SK-N-SH (cell line): ENCODE data around the gene ASAP2. TPM values are rescaled to one million over a fixed set of nuclear protein-coding genes. Genes with fewer than 3 reads are reported as not detected.

Experiments used
- CTCF ChIA-PET: fragments of 300-600, 350-600 bp; formaldehyde crosslinking; extraction: SDS; loops from one replicate; lab custom pipeline; 2021; lab: Yijun Ruan, JAX
- POLR2A ChIA-PET: fragments of 350-600 bp; sonication (Branson Sonifier 250); formaldehyde crosslinking; extraction: SDS; loops from one replicate; lab custom pipeline; 2020; ENCODE audit warnings: antibody characterized with exemption, inconsistent platforms; lab: Yijun Ruan, JAX
- DNase-seq: peaks from one replicate; pipeline ENCODE4 v3.0.0; 2012
- H2AFZ ChIP-seq: fragments of 200-600 bp; sonication (generic); 2 replicates; pipeline ENCODE4 v1.8.1; 2016; ENCODE audit warnings: antibody characterized with exemption, mild to moderate bottlenecking, low read depth
- H3F3A ChIP-seq: fragments of 200-600 bp; sonication (generic); replicated peaks from 2 replicates; pipeline ENCODE3; 2016; ENCODE audit warnings: antibody characterized with exemption, mild to moderate bottlenecking; ENCODE audit not compliant: insufficient read depth
- H3K27ac ChIP-seq, 2 experiments: fragments of 200-500 bp in 1 of 2; fragments of 200-600 bp in 1 of 2; sonication (Bioruptor generic) in 1 of 2; sonication (generic), shearing (Covaris generic) in 1 of 2; 2 replicates each; pipeline versions ENCODE4 v1.5.1 to v1.6.1; 2014 to 2016; ENCODE audit warnings: low read depth in 2 of 2, inconsistent platforms in 1 of 2, low read length in 1 of 2, mild to moderate bottlenecking in 1 of 2, mixed read lengths in 1 of 2
- H3K27me3 ChIP-seq: fragments of 200-600 bp; sonication (generic), shearing (Covaris generic); 2 replicates; pipeline ENCODE4 v1.6.1; 2016; ENCODE audit warnings: mixed run types; ENCODE audit not compliant: insufficient read depth
- H3K36me3 ChIP-seq, 2 experiments: fragments of 200-500 bp in 1 of 2; fragments of 200-600 bp in 1 of 2; sonication (Bioruptor generic) in 1 of 2; sonication (generic) in 1 of 2; replicated peaks in 1 of 2; 2 replicates each; pipeline versions ENCODE3 to v1.5.1; 2014 to 2016; ENCODE audit warnings: low read length in 1 of 2, mild to moderate bottlenecking in 1 of 2; ENCODE audit not compliant: insufficient read depth in 2 of 2, control insufficient read depth in 1 of 2
- H3K4me1 ChIP-seq, 2 experiments: fragments of 200-500 bp in 1 of 2; fragments of 200-600 bp in 1 of 2; sonication (Bioruptor generic) in 1 of 2; sonication (generic), shearing (Covaris generic) in 1 of 2; 2 replicates each; pipeline versions ENCODE4 v1.5.1 to v1.6.1; 2014 to 2016; ENCODE audit warnings: low read depth in 1 of 2, low read length in 1 of 2, mixed run types in 1 of 2; ENCODE audit not compliant: insufficient read depth in 2 of 2, control insufficient read depth in 1 of 2
- H3K4me2 ChIP-seq: fragments of 200-600 bp; sonication (generic), shearing (Covaris generic); 2 replicates; pipeline ENCODE4 v1.6.1; 2017; ENCODE audit warnings: mixed run types
- H3K4me3 ChIP-seq, 2 experiments: fragments of 200-500 bp in 1 of 2; fragments of 200-600 bp in 1 of 2; sonication (Bioruptor generic) in 1 of 2; sonication (generic), shearing (Covaris generic) in 1 of 2; 2 replicates each; pipeline versions ENCODE4 v1.5.1 to v1.8.1; 2014 to 2016; ENCODE audit warnings: low read depth in 2 of 2, inconsistent platforms in 1 of 2, low read length in 1 of 2, mild to moderate bottlenecking in 1 of 2, mixed read lengths in 1 of 2, moderate library complexity in 1 of 2
- H3K79me2 ChIP-seq: fragments of 200-600 bp; sonication (generic); 2 replicates; pipeline ENCODE4 v1.8.1; 2017; ENCODE audit warnings: mild to moderate bottlenecking; ENCODE audit not compliant: insufficient read depth
- H3K9ac ChIP-seq: fragments of 200-600 bp; sonication (generic); 2 replicates; pipeline ENCODE4 v1.6.1; 2017; ENCODE audit warnings: mixed run types
- H3K9me2 ChIP-seq: fragments of 200-600 bp; sonication (generic); 2 replicates; pipeline ENCODE4 v1.6.1; 2017; ENCODE audit warnings: mixed run types
- H3K9me3 ChIP-seq: fragments of 200-600 bp; sonication (generic); 2 replicates; pipeline ENCODE4 v1.6.1; 2017; ENCODE audit warnings: mixed run types, mild to moderate bottlenecking, moderate library complexity
- H4K20me1 ChIP-seq: fragments of 200-600 bp; sonication (generic); 2 replicates; pipeline ENCODE4 v1.6.1; 2017; ENCODE audit warnings: mild to moderate bottlenecking, mixed run types; ENCODE audit not compliant: insufficient read depth
- CTCF ChIP-seq: fragments of 200-600 bp; sonication (generic); IDR thresholded peaks from 2 replicates; pipeline ENCODE4 v1.6.1; 2017; ENCODE audit warnings: antibody characterized with exemption, mild to moderate bottlenecking, moderate library complexity
- FOXJ3 ChIP-seq: sonication (generic); formaldehyde crosslinking; IDR thresholded peaks from 2 replicates; pipeline ENCODE4 v1.5.1; 2020; ENCODE audit warnings: mild to moderate bottlenecking, missing genetic modification reagents
- FOXM1 ChIP-seq: IDR thresholded peaks from 2 replicates; pipeline ENCODE4 v1.4.0; 2012; ENCODE audit warnings: low read depth, mild to moderate bottlenecking
- NFIC ChIP-seq: IDR thresholded peaks from 2 replicates; pipeline ENCODE4 v1.4.0; 2012; ENCODE audit warnings: borderline replicate concordance
- PBX3 ChIP-seq: IDR thresholded peaks from 2 replicates; pipeline ENCODE4; 2012
- RFX5 ChIP-seq: IDR thresholded peaks from 2 replicates; pipeline ENCODE4 v1.6.1; 2012; ENCODE audit warnings: mild to moderate bottlenecking, improper control_type of control experiment, low read length
- RXRA ChIP-seq: IDR thresholded peaks from 2 replicates; pipeline ENCODE4 v1.4.0; 2012; ENCODE audit warnings: low read depth, mild to moderate bottlenecking, borderline replicate concordance
- SIN3A ChIP-seq: IDR thresholded peaks from 2 replicates; pipeline ENCODE4 v1.6.1; 2012; ENCODE audit warnings: low read depth, mild to moderate bottlenecking, low read length, moderate library complexity, borderline replicate concordance
- ZBTB33 ChIP-seq: IDR thresholded peaks from 2 replicates; pipeline ENCODE4 v1.4.0; 2012; ENCODE audit warnings: low read depth, borderline replicate concordance
- WGBS: methylation state at CpG from one replicate; pipeline ENCODE4 v1.1.6; 2017; ENCODE audit warnings: low lambda C conversion rate; 5-methylcytosine and 5-hydroxymethylcytosine counted together
- polyA plus RNA-seq, 3 experiments: library from polyadenylated mRNA; depleted of rRNA; stranded (reverse); fragments of >200 nt; gene quantifications; 2 replicates each; pipeline ENCODE4 v1.2.3, GENCODE V29; 2012

ASAP2 gene
- polyA plus RNA-seq, 1 of the 3 experiments (the other 2 are of a cell fraction), result 37.9 TPM

GRCh38 chr2:9344434-9344833, 137.8 kb downstream of the ASAP2 start (continued):
- TF ChIP-seq PBX3, result no peak

- no peaks in the 10 kb centered on the region for H3K27me3 ChIP-seq
- no peaks in the 10 kb centered on the region for H3F3A ChIP-seq
- H3K4me3 ChIP-seq, result no peak overlapping the region
- 98% methylated on average over 7 of the region's 7 CpGs for WGBS
- no peaks in the 10 kb centered on the region; a peak in 1 of 4 replicates for H3K4me1 ChIP-seq
- CTCF ChIA-PET, result interaction anchor here (0.9 to 3.5 kb wide), 3 partner anchors 14 to 206 kb away, joined by 5 to 9 read pairs (median 5); no protein-coding TSS in a partner anchor
- no peak overlapping the region for H3K9ac ChIP-seq
- H2AFZ ChIP-seq, result no peak overlapping the region
- H3K9me3 ChIP-seq, result no peaks in the 10 kb centered on the region
- no peak overlapping the region for H3K4me2 ChIP-seq
- no peak for TF ChIP-seq FOXM1
- no peak for TF ChIP-seq SIN3A
- peaks cover 70 to 89% of the 10 kb centered on the region in 2 experiments for H3K36me3 ChIP-seq
- peaks cover 10% of the 10 kb centered on the region; the same call in 1 of the 2 replicates for H3K79me2 ChIP-seq
- H4K20me1 ChIP-seq, result no peaks in the 10 kb centered on the region
- peak overlapping the region in 1 of 2 experiments; percentile 29; a peak in 1 of 4 replicates for H3K27ac ChIP-seq
- no peaks in the 10 kb centered on the region for H3K9me2 ChIP-seq
- no peak for DNase-seq
- POLR2A ChIA-PET, result no interaction called here
Observed at GRCh38 chr2:9345343-9345742, 138.7 kb downstream of the ASAP2 start.

- Histone ChIP-seq H3K79me2 (peaks cover 5% of the 10 kb centered on the region; the same call in 1 of the 2 replicates), H3K9me2 (no peaks in the 10 kb centered on the region), H3K4me1 (no peaks in the 10 kb centered on the region; a peak in 1 of 4 replicates), H2AFZ (no peak overlapping the region), H3K4me2 (no peak overlapping the region), H3K9ac (no peak overlapping the region), H4K20me1 (no peaks in the 10 kb centered on the region), H3K27me3 (no peaks in the 10 kb centered on the region), H3K9me3 (no peaks in the 10 kb centered on the region), H3K4me3 (no peak overlapping the region), H3K27ac (no peak overlapping the region), H3K36me3 (peaks cover 71 to 89% of the 10 kb centered on the region in 2 experiments)
- ChIA-PET CTCF (interaction anchor here (0.9 kb wide), 1 partner anchor 203 kb away, joined by 5 read pairs; no protein-coding TSS in a partner anchor), POLR2A (no interaction called here)
- 95% methylated on average over 10 of the region's 10 CpGs for WGBS
- TF ChIP-seq RXRA, result no peak
- no peak for TF ChIP-seq FOXJ3 (CRISPR knock-in tag)
- TF ChIP-seq RFX5, result no peak
- TF ChIP-seq NFIC, result no peak
- TF ChIP-seq, all 33 proteins: peak for 0
- no peak for DNase-seq
- H3F3A ChIP-seq, result no peaks in the 10 kb centered on the region
Observed at GRCh38 chr2:9345997-9346396, 139.4 kb downstream of the ASAP2 start.

- no peak overlapping the region for H3K4me2 ChIP-seq
- no peak overlapping the region for H3K9ac ChIP-seq
- WGBS, result 95% methylated on average over 9 of the region's 9 CpGs
- H3K9me3 ChIP-seq, result no peaks in the 10 kb centered on the region
- no peaks in the 10 kb centered on the region for H3K27me3 ChIP-seq
- no peak overlapping the region for H3K4me3 ChIP-seq
- POLR2A ChIA-PET, result no interaction called here
- no peak overlapping the region for H3K27ac ChIP-seq
- no peaks in the 10 kb centered on the region for H3K9me2 ChIP-seq
- H3K36me3 ChIP-seq, result peaks cover 73 to 89% of the 10 kb centered on the region in 2 experiments
- H3F3A ChIP-seq, result no peaks in the 10 kb centered on the region
- H3K79me2 ChIP-seq, result peaks cover 5% of the 10 kb centered on the region; the same call in 1 of the 2 replicates
- CTCF ChIA-PET, result interaction anchor here (1.4 to 1.6 kb wide), 2 partner anchors 204 to 474 kb away, joined by 4 read pairs; no protein-coding TSS in a partner anchor
- H3K4me1 ChIP-seq, result no peaks in the 10 kb centered on the region; a peak in 1 of 4 replicates
- TF ChIP-seq ZBTB33, result no peak
- TF ChIP-seq CTCF, result no peak
- TF ChIP-seq, all 33 proteins: peak for 0
- Histone ChIP-seq H4K20me1 (no peaks in the 10 kb centered on the region), H2AFZ (no peak overlapping the region)
- DNase-seq, result no peak
Observed at GRCh38 chr2:9346885-9347284, 140.3 kb downstream of the ASAP2 start.
